ENCODE measurements around the gene SLC37A3.

- TF ChIP-seq ZNF460 (CRISPR knock-in tag; IDR thresholded peaks at IDR 0.05; ENCODE audit: borderline replicate concordance) (no peak), ZNF792 (CRISPR knock-in tag; IDR thresholded peaks at IDR 0.05) (no peak), CTCF (CRISPR knock-in tag; IDR thresholded peaks at IDR 0.05) (no peak), FOXA1 (IDR thresholded peaks at IDR 0.05) (no peak), FOXA1 (CRISPR knock-in tag; IDR thresholded peaks at IDR 0.05) (no peak), ZNF766 (CRISPR knock-in tag; IDR thresholded peaks at IDR 0.05; ENCODE audit: borderline replicate concordance) (no peak), NFRKB (IDR thresholded peaks at IDR 0.05) (no peak), HDAC2 (CRISPR knock-in tag; IDR thresholded peaks at IDR 0.05) (no peak), EEA1 (CRISPR knock-in tag; IDR thresholded peaks at IDR 0.05; ENCODE audit: borderline replicate concordance) (no peak), KDM3A (CRISPR knock-in tag; IDR thresholded peaks at IDR 0.05; ENCODE audit: low read depth) (no peak), ZC3H13 (CRISPR knock-in tag; IDR thresholded peaks at IDR 0.05) (no peak), ELF1 (CRISPR knock-in tag; IDR thresholded peaks at IDR 0.05) (no peak), ZNF678 (CRISPR knock-in tag; IDR thresholded peaks at IDR 0.05) (no peak), MXI1 (IDR thresholded peaks at IDR 0.05; ENCODE audit: borderline replicate concordance, low read depth, low read length) (no peak)
Observed at GRCh38 chr7:140435252-140435895, 37.0 kb upstream of the SLC37A3 start.

Data from HepG2 (cell line).